ENCODE measurements around the gene F2RL2. TPM values are rescaled to one million over a fixed set of nuclear protein-coding genes. Genes with fewer than 3 reads are reported as not detected.
A peak's percentile ranks its signal among the peaks of the same experiment; 100 is the strongest.

The F2RL2 gene
- total RNA-seq, 1 experiment from 2014 or later: 0.38 TPM

DNA sequence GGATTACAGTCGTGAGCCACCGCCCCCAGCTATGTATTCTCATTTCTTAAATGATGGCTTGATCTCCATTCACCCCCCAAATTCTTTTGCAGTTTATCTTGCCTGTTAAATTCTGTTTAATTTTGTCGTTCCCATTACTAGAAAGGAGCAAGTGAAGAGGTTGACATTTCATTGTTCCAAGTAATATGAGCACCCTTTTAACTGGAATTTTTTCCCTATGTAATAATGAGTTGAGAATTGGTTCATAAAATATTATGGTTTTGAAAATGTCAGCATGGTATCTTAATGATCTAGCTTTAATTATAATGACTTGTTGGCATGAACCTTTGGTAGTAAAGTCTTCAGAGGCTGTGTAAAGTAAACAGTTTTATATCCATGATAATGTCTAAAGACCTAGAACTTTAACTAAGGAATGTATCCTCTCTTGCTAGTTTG is 37.4 kb downstream of the F2RL2 start:
- DNase-seq (ENCODE audit: low spot score): peak; percentile 26

DNA sequence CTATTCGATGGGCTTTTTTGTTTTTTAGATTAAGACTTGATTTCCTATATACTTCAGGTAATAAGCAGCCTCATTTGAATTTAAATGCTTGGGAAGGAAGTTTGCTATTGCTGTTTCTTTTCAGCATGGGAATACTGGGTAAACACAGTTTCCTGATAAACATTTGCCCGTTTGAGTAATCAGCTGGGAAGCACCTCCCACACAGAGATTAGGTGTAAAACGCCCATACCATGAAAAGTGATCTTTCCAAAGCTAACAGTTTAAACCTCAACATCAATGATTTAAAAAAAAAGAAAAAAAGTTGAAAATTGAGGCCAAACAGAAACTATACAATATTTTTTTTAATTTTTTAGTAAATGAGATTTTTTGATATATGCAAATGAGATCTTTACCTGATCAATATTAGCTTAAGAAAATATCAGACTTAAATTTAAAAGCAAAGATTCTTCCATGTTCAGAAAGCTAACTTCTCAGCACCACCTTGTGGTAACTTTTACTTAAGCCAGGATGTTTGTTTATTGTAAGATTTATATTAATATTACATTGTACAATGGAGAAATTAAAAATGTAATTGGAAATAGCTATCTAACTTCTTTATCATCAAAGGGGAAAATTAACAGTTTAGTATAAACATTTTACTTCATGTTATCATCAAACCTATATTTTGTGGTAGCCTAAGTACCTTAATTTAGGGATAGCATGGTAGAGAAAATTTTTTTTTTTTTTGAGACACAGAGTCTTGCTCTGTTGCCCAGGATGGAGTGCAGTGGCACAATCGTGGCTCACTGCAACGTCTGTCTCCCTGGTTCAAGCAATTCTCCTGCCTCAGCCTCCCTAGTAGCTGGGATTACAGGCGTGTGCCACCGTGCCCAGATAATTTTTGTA is 39.8 kb downstream of the F2RL2 start:
- DNase-seq (ENCODE audit: low spot score): peak; percentile 38

DNA sequence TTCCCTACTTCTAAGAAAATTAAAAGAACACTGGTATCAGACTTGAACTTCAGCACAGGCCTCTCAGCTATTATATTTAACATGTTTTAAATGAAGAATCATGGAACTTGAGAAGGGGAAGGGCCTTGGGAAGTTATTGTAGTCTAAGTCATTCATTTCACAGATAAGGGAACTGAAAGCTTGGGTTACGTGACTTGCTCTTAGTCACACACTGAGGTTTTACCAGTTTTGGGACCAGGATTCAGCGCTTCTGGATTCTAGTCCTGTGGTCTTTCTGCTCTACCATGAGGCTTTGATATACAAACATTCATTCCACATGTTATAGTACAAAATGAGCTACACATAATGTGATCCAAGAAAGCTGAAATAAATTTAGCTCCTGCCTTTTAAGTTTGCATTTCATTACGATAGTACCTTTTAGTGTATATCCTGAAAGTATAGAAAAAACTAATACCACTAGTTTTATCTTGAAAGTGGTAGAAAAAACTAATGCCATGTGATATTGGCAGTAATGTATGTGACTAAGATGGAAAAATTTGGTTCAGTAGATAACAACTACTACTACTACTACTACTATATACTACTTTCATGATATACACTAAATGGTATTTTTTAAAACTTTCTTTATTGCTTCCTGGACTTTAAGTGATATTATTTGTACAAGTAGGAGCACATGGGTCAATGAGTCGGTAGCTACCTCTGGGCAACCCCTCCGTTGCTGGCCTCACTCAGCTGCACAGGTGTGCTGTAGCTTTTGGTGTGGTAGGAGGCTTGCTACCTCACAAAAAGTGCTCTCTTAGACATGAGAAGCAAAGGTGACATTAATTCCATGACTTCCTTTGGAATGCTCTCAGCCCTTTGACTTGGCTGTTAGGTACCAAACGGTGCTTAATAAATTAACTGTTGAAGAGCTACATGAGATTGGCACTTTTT is 40.7 kb downstream of the F2RL2 start:
- DNase-seq (ENCODE audit: low spot score): no peak

GRCh38 chr5:76580981-76581380 is 42.2 kb downstream of the F2RL2 start:
- no peak for DNase-seq (ENCODE audit: low spot score)

DNA sequence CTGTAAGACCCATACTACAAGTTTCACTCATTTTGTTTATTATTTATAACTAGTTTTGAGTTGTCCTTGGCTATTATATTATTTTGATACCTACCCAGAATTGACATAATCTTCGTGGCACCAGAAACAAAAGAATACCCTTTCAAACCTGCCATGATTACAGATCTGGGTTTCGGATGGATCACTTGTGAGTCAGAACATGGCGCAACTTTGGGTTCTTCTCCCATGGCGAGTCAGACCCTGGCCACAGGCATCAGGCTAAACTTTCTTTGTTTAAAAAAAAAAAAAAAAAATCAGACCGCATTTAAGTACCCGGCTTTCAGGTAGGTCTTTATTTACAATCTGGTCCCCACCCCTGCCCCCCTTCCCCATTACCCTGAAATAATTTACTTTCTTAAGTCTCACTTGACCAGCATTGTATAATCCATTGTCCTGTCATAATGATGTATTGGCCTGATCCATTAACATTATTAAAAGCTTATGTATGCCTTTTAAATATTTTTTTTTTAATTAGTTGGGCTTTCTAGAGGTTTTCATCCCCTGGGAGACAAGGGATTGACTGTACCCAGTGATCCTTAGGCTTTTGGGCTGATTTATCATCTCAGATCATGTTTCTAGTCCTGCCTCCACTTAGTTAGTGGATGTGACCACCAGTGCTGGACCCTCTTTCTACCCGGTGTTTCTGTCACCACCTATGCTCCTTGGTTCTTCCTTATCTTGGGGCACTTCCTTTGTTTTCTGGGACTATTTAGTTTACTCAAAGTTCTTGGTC is 43.9 kb downstream of the F2RL2 start:
- DNase-seq (ENCODE audit: low spot score): no peak

GRCh38 chr5:76576996-76577395 is 46.2 kb downstream of the F2RL2 start:
- no peak for DNase-seq (ENCODE audit: low spot score)

- DNase-seq (ENCODE audit: low spot score): no peak
Measured at GRCh38 chr5:76576450-76576849, 46.8 kb downstream of the F2RL2 start.

GRCh38 chr5:76571559-76571958 is 51.6 kb downstream of the F2RL2 start:
- no peak for DNase-seq (ENCODE audit: low spot score)

DNA sequence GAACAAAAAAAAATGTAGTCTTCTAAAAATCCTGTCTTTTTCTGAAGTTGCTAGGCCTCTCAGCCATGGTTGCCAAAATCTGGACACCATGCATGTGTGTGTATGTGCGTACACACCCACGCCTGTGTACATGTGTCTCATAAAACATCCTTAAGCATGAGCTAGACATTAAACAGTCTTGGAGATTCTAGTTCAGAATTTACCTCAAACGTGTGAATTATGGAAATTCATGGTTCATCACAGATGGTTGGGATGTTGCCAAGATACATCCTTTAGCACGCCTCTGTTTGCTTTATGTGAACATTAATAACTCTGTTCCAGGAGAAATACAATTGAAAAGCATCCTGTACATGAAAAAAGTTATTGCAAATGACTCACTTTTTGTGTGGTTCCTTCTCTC is 53.0 kb downstream of the F2RL2 start:
- no peak for DNase-seq (ENCODE audit: low spot score)

Other genes with a start within 250 kb of the F2RL2 start
- gene IQGAP2, start 220.1 kb downstream of the F2RL2 start, total RNA-seq (2014; rRNA removed; shearing (Covaris generic)): 18.6 and 19.4 TPM in 2 replicates
- gene F2R, start 92.7 kb upstream of the F2RL2 start, total RNA-seq (2014; rRNA removed; shearing (Covaris generic)): 30.3 and 43.6 TPM in 2 replicates
- gene F2RL1, start 195.6 kb upstream of the F2RL2 start, total RNA-seq (2014; rRNA removed; shearing (Covaris generic)): 52.8 and 61.7 TPM in 2 replicates
- not detected in 2 replicates for gene S100Z, start 226.6 kb upstream of the F2RL2 start, total RNA-seq (2014; rRNA removed; shearing (Covaris generic))

All from HT-29 (cell line).